Astrocyte of the spinal cord (primary cell): ENCODE measurements around the gene ZNF724.

Experiments
- DNase-seq: peaks from one replicate; pipeline ENCODE4 v3.0.0; 2011; ENCODE audit warnings: low read depth, low spot score
- H3K4me3 ChIP-seq: 2 replicates; pipeline ENCODE4 v1.5.1; 2011; ENCODE audit warnings: low read depth, mild to moderate bottlenecking, low read length, moderate library complexity
- in situ Hi-C: cut with HindIII; loops from 2 replicates; pipeline ENCODE4 v1.10.0; 2017; ENCODE audit warnings: low sequenced_read_pairs
- TF ChIP-seq, protein P1 (sequence below): IDR thresholded peaks from 2 replicates; pipeline ENCODE4 v1.5.1; 2012; ENCODE audit warnings: low read depth, mild to moderate bottlenecking, low read length, inconsistent platforms

ZNF724 gene

DNA sequence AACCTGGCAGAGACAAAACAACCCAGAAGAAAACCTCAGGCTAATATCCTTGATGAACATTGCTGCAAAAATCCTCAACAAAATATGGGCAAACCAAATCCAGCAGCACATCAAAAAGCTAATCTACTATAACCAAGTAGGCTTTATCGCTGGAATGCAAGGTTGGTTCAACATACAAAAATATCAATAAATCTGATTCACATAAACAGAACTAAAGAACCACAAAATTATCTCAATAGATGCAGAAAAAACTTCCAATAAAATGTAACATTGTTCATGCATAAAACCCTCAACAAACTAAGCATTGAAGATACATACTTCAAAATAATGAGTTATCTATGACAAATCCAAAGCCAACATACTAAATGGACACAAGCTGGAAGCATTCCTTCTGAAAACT is 8.8 kb downstream of the ZNF724 start:
- no peak overlapping the region for H3K4me3 ChIP-seq
- TF ChIP-seq, protein P1, sequence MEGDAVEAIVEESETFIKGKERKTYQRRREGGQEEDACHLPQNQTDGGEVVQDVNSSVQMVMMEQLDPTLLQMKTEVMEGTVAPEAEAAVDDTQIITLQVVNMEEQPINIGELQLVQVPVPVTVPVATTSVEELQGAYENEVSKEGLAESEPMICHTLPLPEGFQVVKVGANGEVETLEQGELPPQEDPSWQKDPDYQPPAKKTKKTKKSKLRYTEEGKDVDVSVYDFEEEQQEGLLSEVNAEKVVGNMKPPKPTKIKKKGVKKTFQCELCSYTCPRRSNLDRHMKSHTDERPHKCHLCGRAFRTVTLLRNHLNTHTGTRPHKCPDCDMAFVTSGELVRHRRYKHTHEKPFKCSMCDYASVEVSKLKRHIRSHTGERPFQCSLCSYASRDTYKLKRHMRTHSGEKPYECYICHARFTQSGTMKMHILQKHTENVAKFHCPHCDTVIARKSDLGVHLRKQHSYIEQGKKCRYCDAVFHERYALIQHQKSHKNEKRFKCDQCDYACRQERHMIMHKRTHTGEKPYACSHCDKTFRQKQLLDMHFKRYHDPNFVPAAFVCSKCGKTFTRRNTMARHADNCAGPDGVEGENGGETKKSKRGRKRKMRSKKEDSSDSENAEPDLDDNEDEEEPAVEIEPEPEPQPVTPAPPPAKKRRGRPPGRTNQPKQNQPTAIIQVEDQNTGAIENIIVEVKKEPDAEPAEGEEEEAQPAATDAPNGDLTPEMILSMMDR: no peak
- in situ Hi-C loops: no loop called here
- DNase-seq: peak; percentile 22

DNA sequence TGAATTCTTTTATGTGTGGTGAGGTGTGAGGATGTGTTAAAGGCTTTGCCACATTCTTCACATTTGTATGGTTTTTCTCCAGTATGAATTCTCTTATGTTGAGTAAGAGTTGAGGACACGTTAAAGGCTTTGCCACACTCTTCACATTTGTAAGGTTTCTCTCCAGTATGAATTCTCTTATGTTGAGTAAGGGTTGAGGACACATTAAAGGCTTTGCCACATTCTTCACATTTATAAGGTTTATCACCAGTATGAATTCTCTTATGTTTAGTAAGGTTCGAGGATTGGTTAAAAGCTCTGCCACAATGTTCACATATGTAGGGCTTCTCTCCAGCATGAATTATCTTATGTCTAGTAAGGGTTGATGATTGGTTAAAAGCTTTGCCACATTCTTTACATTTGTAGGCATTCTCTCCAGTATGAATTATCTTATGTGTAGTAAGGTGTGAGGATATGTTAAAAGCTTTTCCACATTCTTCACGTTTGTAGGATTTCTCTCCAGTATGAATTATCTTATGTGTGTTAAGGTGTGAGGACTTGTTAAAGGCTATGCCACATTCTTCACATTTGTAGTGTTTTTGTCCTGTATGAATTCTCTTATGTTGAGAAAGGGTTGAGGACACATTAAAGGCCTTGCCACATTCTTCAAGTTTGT is 27.1 kb downstream of the ZNF724 start:
- in situ Hi-C loops: no loop called here
- no peak for DNase-seq
- H3K4me3 ChIP-seq: no peak overlapping the region
- TF ChIP-seq, protein P1: no peak

DNA sequence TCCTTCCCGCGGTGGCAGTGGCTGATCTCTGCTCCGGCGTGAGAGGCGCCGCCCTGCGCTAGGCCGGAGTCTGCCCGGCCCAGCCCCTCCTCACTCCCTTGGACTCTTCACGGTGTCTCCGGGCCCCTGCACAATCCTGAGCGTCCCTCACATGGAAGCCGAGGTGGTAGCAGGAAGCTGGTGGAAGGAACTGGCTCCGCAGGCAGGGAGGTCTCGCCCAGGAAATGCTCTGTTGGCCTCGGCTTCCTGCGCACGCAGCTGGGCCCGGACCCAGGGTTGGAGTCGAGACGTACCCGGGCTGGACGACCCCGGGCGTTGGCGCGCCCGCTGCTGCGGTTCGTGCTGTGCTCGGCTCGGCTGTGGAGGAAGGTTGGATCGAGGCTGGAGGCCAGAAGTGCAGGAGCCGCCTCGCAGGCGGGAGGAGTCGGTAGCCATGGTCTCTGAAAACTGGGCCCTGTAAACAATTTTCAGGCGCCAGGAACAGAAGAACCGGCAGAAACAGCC is 46.3 kb downstream of the ZNF724 start:
- in situ Hi-C loops: no loop called here
- TF ChIP-seq, protein P1: no peak
- DNase-seq: no peak
- no peak overlapping the region for H3K4me3 ChIP-seq

DNA sequence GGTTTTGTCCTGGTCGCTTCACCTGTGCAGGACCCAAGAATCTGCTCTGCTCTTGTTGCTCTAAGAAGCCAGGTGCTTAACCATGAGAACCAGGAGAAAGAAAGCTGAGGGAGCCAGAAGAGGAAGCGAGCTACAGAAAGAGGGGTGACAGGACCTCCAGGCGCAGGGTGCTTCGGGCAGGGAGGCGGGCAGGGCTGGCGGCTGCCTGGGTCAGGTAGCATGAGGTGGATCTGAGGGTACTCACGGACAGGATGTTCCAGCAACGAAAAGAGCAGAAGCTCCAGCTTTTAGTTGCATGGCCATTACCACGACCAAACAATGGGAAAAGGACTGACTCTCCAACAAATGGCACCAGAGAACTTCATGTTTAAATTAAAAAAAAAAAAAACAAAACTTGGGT is 59.9 kb downstream of the ZNF724 start:
- DNase-seq: no peak
- in situ Hi-C loops: no loop called here
- no peak overlapping the region for H3K4me3 ChIP-seq
- TF ChIP-seq, protein P1: no peak

DNA sequence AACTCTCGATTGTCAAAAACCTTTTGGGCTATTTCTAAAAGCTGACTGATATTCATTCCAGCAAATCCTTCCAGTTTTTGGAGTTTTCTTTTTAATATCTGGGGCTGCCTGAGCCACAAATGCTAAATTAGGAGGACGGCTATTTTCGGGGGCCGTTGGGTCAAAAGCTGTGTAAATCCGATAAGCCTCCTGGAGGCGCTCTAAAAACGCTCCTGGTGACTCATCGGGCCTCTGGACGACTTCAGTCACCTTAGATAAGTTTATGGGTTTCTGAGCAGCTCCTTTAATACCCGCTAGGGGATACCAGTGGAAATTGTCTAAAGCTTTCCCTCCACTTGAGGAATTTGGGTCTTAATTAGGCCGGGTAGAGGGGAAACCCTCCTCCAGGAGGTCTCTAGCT is 66.9 kb downstream of the ZNF724 start:
- no peak overlapping the region for H3K4me3 ChIP-seq
- in situ Hi-C loops: no loop called here
- TF ChIP-seq, protein P1: no peak
- DNase-seq: no peak
